DLD1 (cell line): ENCODE measurements around the gene THRB.

Source experiments
- in situ Hi-C: cut with HindIII; loops from 2 replicates; pipeline ENCODE4 v1.10.0; 2017; ENCODE audit warnings: low sequenced_read_pairs

THRB gene

GRCh38 chr3:24492971-24493551, 1.6 kb downstream of the THRB start:
- in situ Hi-C loops: no loop called here

DNA sequence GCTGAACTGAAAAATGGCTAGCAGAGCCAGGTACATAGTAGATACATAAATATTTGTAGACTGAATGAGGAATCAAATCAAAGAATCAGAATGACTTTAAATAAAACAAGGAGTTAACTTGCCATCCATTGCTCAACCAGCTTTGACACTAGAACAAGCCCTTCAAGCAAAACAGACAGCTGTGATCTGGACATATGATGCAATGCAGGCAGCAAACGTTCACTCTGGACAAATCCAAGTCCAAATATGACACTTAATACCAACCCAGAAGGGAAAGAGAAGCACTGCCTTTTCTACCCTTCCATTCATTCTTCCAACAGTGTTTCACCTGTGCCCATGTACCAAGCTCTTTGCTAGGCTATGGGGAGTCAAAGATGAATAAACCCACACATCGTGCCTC, 4.5 kb downstream of the THRB start:
- in situ Hi-C loops: no loop called here

- in situ Hi-C loops: no loop called here
These were observed 7.1 kb downstream of the THRB start for GRCh38 chr3:24487325-24488262.

DNA sequence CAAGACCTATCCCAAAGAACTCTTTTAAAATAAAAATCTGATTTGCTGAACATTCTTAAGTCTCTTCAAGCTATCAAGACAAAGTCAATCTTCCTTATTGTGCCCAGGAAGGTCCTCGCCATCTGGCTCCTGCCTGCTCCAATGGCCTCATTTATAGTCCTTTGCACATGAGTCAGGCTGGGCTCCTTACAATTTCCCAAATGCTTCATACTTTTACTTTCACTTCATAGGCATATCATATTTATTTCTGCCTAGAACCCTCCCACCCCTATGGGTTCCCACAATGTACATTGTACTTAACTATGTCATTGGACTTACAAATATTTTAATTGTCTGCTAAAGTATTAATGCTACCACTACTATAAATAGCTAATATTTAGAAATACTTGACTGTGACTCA, 9.1 kb downstream of the THRB start:
- in situ Hi-C loops: no loop called here

DNA sequence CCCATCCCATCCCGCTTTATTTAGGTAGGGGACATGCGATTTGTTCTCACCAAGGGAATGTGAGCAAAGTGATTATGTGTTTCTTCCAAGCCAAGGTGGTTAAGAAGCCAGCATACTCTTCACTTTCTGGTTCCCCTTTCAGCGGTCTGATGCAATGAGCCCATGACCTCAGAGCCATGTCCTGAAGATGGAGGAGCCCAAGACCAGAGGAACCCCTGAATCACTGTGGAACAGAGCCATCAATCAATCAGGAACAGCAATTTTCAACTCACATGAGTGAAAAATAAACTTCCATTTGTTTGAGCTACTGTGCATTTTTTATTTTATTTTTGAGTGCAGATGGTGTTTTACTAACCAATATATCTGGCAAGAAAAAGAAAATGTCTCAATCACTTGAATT, 10.8 kb downstream of the THRB start:
- in situ Hi-C loops: no loop called here

DNA sequence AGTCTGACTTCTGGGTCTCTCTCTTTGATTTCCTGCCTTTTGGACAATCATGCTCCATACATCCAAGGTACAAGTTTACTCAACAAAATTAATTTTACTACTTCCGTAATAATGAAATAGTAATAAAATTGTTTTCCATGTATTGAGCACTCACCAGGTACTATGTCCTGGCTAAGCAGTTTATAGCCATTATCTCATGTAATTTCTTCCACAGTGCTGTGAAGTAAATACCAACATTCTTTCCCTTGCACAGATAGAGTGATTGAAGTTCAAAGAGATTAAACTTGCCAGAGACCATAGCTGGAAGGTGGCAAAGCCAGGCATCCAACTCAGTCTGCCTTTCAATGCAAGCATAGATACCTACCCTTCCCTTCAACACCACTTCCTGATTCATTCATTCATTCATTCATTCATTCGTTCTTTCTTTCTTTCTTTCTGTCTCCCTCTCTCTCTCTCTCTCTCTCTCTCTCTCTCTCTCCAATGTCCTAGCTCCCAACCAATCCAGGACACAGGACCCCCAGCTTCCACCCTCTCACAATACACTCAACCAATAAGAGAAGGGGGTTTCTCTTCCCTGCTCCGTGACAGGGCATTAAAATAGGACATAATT, 12.4 kb downstream of the THRB start:
- in situ Hi-C loops: no loop called here

- in situ Hi-C loops: no loop called here
These were observed 13.5 kb downstream of the THRB start for GRCh38 chr3:24481193-24481592.

DNA sequence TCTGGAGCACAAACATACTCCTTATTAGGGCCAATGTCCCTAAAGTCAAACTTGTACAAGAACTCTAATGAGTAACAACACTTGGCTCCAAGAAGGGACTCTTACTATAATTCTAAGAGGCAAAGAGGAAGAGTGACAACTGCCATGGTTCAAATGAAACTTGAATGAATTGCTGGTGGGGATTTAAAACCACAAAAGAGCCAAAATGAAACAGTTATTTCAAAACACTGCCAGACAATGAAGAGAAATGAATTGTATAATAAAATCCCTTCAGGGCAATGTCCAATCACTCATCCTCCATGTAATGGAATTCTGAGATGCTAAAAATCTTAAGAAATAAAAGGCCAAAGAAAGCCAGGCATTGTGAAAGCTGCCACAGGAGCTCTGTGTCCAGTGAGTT, 14.2 kb downstream of the THRB start:
- in situ Hi-C loops: no loop called here

DNA sequence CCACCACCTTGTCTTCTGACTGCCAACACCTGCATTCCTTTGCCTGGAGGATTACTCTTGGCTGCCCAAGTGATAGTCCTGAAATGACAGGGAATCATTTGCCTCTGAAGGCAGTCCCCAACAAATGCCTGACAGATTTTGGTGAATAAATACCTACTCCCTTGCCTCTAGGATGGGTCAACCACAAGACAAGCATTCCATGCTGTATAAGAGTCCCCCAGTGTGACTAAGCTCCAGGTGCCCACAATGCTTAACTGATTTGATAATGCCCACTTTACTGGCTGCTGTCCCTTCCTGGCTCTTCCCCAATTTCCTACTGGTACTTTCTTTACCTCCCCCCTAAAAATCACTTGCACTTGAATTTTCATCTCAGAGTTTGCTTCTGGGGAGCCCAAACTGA, 14.8 kb downstream of the THRB start:
- in situ Hi-C loops: no loop called here

DNA sequence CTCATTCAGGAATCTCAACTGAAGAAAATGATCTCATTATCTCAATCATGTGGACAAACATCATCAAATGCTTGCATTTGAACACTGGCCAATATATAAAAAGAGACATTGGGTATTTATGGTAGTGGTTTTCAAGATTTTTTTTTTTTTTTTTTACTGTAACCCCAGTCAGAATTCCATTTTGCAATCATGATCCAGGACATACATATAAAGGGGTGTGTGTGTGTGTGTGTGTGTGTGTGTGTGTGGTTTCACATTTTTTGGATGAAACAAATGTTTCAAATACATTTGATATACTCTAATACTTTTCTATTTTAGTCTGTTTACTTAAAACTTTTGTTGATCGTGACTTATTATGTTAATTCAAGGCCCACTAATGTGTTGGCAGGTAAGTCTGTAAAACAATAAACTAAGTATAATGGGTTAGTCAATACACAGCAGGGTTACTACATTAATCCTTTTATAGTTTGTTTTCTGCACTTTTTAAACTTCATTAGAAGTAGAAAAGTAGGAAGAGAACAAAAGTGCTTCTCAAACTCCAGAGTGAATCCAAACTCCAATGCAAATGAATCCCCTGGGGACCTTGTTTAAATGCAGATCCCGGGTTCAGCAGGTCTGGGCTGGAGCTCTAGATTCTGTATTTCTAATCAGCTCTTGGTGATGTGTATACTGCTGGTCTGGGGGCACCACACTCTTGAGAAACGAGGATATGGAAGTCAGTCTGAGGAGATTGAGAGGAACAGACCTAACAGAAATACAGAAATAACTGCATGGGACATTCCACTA, 17.6 kb downstream of the THRB start:
- in situ Hi-C loops: no loop called here

GRCh38 chr3:24475925-24476324, 18.7 kb downstream of the THRB start:
- in situ Hi-C loops: no loop called here

DNA sequence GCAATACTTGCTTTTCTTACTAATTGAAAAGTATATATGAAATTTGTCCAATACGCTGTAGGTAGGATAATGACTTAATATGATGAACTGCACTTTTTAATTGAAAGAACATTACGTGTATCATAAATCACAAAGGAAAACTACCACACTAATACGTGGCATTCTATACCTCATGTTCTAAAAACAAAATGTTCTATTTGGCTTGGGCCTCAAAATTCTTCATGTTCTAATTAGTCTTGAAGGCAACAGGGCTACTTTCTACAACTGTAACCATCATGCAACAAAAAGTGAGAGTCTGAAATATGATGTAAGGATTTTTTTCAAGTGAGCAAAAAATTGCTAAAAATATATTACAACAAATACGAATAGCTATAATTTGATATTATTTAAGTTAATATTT, 19.8 kb downstream of the THRB start:
- in situ Hi-C loops: no loop called here

- in situ Hi-C loops: no loop called here
These were observed 22.3 kb downstream of the THRB start for GRCh38 chr3:24472358-24472757.

- in situ Hi-C loops: no loop called here
These were observed 23.2 kb downstream of the THRB start for GRCh38 chr3:24471486-24471885.

GRCh38 chr3:24470277-24470676, 24.4 kb downstream of the THRB start:
- in situ Hi-C loops: no loop called here

DNA sequence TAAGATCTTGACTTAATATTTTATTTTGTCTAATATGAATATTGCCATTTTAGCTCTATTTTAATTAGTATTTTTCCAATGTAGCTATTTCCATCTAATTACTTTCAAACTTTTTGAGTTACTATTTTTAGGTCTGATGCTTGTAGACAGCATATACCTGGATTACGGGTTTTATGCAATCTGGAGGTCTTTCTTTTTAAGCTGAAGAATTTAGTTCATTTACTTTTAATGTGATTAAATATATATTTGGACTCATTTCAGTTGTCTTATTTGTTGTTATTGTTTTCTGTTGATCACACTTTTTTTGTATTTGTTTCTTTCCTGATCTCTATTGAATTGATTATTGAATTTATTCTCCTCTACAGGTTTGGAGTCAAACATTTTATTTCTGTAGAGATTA, 30.3 kb downstream of the THRB start:
- in situ Hi-C loops: no loop called here

- in situ Hi-C loops: no loop called here
These were observed 31.9 kb downstream of the THRB start for GRCh38 chr3:24462737-24463136.

DNA sequence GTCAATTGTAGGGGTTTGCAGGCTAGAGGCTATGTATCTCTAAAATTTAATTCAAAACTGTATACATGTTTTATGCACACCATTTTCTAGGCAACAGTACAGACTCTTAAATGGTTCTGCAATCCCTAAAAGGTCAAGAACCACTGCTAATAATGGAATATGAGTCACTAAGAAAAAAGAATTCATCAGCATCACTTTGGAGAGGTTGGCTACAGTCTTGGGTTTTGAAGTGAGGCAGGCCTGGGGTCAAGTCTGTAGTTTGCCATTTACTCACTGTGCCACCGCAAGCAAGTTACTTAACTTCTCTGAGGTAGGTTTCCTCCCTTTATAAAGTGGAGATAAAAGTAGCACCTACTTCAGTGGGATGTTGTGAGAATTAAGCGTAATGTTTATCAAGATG, 33.7 kb downstream of the THRB start:
- in situ Hi-C loops: no loop called here

- in situ Hi-C loops: no loop called here
These were observed 36.9 kb downstream of the THRB start for GRCh38 chr3:24457719-24458118.

- in situ Hi-C loops: no loop called here
These were observed 39.8 kb downstream of the THRB start for GRCh38 chr3:24454856-24455255.

GRCh38 chr3:24454393-24454792, 40.3 kb downstream of the THRB start:
- in situ Hi-C loops: no loop called here
